Uterus (tissue), 2 donors: Measurements from ENCODE around the gene SORBS1.

Experiments used
- POLR2A ChIP-seq, 2 donors: fragments of 450-650 bp; IDR thresholded peaks; one replicate each; pipeline ENCODE4 v1.6.1; 2016; ENCODE audit warnings: antibody characterized with exemption in 2 of 2, mild to moderate bottlenecking in 1 of 2, moderate library complexity in 1 of 2
- TF ChIP-seq, protein P1 (sequence below), 4 experiments: fragments of 200-600 bp in 2 of 4; fragments of 450-650 bp in 2 of 4; sonication (generic) in 2 of 4; IDR thresholded peaks; one replicate each; pipeline ENCODE4 v1.5.1; 2016 to 2019; ENCODE audit warnings: antibody characterized with exemption in 4 of 4, mild to moderate bottlenecking in 2 of 4, moderate library complexity in 1 of 4

GRCh38 chr10:95431900-95432342, 129.2 kb downstream of the SORBS1 start:
- TF ChIP-seq, protein P1, sequence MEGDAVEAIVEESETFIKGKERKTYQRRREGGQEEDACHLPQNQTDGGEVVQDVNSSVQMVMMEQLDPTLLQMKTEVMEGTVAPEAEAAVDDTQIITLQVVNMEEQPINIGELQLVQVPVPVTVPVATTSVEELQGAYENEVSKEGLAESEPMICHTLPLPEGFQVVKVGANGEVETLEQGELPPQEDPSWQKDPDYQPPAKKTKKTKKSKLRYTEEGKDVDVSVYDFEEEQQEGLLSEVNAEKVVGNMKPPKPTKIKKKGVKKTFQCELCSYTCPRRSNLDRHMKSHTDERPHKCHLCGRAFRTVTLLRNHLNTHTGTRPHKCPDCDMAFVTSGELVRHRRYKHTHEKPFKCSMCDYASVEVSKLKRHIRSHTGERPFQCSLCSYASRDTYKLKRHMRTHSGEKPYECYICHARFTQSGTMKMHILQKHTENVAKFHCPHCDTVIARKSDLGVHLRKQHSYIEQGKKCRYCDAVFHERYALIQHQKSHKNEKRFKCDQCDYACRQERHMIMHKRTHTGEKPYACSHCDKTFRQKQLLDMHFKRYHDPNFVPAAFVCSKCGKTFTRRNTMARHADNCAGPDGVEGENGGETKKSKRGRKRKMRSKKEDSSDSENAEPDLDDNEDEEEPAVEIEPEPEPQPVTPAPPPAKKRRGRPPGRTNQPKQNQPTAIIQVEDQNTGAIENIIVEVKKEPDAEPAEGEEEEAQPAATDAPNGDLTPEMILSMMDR (IDR thresholded peaks at IDR 0.05), result no peak
- no peak for TF ChIP-seq POLR2A (IDR thresholded peaks at IDR 0.05)
